Omental fat pad (tissue), 4 donors: ENCODE results near the gene KPTN. TPM values are rescaled to one million over a fixed set of nuclear protein-coding genes. Genes with fewer than 3 reads are reported as not detected.

Experiments used
- ATAC-seq: fragments of 150-250 bp; one replicate; pipeline ENCODE4 v1.9.1; 2016; ENCODE audit warnings: mild to moderate bottlenecking, moderate library complexity; ENCODE audit not compliant: low FRiP score
- DNase-seq: peaks from one replicate; pipeline ENCODE4 v3.0.0-alpha.2; 2019; ENCODE audit warnings: low spot score
- total RNA-seq, 4 donors: library from RNA; depleted of rRNA; stranded (reverse); fragments of >200 nt; gene quantifications; one replicate each; pipeline ENCODE4 v1.1.0, GENCODE V29; 2016
- TF ChIP-seq, protein P1 (sequence below), 3 donors: fragments of 450-650 bp; IDR thresholded peaks; one replicate each; pipeline ENCODE4 v1.5.1; 2016 to 2017; ENCODE audit warnings: antibody characterized with exemption in 3 of 3, mild to moderate bottlenecking in 3 of 3, moderate library complexity in 2 of 3

The KPTN gene
- total RNA-seq, 4 donors from 2014 or later, result 4.4 to 7.6 (median 5.5) TPM

DNA sequence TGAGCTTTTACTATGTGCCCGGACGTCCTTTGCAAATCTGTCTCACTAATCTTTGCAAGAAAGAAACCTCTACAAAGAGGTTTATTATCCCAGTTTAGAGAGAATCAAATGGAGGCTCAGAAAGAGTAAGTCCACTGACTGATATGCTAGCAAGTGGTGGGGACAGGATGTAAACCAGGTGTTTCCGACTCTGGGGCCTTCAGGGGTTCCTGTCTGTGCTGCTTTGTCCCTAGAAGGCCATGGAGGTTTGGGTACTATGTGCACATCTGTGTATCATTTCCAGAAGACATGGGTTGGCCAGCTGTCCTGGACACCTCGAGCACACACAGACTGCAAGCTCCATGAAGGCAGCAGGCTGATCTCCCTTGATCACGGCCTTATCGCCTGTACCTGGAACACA, 1.2 kb upstream of the KPTN start:
- no peak for DNase-seq
- ATAC-seq, result no peak
- TF ChIP-seq, protein P1, sequence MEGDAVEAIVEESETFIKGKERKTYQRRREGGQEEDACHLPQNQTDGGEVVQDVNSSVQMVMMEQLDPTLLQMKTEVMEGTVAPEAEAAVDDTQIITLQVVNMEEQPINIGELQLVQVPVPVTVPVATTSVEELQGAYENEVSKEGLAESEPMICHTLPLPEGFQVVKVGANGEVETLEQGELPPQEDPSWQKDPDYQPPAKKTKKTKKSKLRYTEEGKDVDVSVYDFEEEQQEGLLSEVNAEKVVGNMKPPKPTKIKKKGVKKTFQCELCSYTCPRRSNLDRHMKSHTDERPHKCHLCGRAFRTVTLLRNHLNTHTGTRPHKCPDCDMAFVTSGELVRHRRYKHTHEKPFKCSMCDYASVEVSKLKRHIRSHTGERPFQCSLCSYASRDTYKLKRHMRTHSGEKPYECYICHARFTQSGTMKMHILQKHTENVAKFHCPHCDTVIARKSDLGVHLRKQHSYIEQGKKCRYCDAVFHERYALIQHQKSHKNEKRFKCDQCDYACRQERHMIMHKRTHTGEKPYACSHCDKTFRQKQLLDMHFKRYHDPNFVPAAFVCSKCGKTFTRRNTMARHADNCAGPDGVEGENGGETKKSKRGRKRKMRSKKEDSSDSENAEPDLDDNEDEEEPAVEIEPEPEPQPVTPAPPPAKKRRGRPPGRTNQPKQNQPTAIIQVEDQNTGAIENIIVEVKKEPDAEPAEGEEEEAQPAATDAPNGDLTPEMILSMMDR (IDR thresholded peaks at IDR 0.05), result no peak

DNA sequence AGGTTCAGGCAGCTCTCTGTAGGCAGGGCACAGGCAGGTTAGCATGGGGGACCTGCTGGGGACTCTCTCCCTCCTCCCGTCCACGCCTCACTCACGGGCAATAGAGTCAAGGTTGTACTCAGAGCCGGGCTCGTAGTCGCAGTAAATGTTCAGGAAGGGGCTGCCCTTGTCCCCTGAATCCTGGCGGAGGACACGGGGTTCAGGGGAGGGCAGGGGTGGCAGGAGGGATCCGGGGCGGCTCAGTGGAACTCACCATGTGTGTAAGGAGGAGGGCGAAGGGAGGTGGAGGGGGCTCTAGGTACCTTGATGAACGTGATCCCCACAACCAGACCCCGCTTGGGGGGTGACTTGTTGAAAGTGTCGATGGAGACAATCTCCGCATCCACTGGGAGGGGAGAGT, 819 bp downstream of the KPTN start:
- ATAC-seq, result no peak
- TF ChIP-seq, protein P1 (IDR thresholded peaks at IDR 0.05), result no peak
- no peak for DNase-seq

DNA sequence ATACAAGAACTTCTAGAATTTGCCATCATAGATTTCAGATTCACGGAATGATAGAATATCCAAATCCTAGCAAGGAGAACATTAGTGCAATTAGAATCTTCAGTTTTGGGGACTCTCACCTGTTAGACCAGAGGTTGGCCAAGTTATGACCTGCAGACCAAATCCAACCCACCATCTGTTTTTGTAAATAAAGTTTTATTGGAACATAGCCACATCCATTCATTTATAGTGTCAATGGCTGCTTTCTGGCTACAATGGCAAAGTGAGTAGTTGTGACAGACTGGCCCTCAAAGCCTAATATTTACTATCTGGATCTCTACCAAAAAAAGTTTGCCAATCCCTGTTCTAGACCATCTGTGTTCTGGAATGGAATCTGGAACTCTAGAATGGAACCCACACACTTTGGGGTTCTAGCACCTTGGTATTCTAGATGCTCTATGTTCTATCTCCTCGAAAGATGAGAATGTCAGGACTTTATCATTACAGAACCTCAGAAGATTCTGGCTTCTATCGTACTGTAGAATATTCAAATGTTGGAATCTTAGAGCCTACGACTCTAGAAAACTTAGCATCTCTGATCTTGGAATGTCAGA, 2.5 kb downstream of the KPTN start:
- ATAC-seq (no peak), DNase-seq (no peak)
- TF ChIP-seq, protein P1 (IDR thresholded peaks at IDR 0.05), result no peak

DNA sequence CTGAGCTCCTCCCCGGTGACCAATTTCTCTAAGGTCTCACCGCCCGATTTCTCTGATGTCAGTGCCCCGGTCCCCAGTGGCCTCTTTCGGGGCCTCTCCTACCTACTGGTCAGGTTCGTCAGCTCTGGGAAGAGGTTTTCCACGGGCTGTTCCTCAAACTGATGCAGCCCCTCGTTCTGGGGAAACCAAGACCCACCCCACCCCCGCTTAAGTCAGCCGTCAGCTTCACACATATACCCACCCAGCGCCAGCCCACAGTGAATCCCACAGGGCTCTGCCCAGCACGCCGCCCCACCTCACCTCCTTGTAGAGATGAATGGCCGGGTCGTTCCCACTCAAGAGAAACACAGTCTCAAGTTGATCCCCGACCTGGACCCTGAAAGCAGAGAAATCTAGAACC, 3.4 kb downstream of the KPTN start:
- ATAC-seq (no peak), DNase-seq (no peak)
- TF ChIP-seq, protein P1 (IDR thresholded peaks at IDR 0.05), result no peak

DNA sequence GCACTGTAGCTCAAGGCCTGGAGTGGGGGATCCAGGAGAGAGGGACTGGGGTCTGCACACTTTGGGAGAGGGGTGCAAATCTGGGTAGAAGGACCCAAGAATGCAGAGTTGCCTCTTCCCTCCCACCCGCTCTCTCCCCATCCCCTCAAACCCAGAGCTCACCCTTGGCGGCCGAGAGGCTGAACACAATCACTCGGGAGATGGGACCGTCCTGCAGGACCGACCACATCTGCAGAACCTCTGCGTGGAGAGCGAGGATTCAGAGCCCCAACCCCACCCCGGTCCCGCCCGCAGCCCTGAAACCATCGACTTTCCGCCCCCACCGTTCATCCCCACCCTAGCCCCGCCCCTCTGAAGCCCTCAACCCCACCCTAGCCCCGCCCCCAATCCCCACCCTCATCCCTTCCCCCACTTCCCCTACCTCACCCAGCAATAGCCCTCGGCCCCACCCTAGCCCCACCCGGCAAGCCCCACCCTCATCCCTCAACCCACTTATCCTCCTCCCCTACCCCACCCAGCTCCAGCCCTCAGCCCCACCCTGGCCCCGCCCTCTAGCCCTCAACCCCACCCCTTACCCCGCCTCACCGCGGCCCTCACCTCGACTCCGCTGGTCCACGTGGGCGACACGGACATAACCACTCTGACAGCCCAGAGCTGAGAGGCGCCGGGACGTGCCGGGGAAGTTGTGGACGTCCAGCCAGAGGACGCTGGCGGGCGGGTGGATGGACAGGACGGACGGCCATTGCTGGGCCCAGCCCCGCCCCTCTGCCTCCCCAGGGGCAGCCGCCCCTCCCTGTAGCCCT, 4.1 kb downstream of the KPTN start:
- TF ChIP-seq, protein P1 (IDR thresholded peaks at IDR 0.05), result no peak
- ATAC-seq (no peak), DNase-seq (no peak)

DNA sequence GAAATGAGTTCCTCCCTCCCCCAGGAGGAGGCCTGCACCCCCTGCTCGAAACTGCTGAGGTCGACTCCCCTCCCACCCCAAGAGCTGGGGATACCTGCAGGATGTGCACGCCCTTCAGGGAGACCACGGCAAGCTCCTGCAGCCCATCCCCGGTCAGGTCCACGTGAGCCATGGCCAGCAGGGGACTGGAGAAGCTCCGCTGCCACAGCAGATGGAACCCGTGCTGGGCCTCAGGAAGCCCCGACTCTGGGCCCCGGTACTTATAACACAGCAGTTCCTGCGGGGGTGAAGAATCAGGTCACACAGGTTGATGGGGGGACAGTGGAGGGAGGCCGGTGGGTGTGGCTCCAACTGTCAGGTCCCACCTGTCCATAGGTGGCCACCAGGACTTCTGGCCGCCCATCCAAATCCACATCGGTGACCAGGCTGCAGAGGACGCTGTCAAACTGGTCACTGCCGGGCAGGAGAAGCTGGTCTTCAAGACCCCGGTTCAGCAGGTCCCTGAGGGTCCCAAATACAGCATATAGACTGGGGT, 7.5 kb downstream of the KPTN start:
- ATAC-seq (no peak), DNase-seq (no peak)
- TF ChIP-seq, protein P1 (IDR thresholded peaks at IDR 0.05), result no peak
